ENCODE results near the gene CASKIN2.
"Not testable (repeated sequence)": the region's sequence is repeated elsewhere in the genome, so short reads cannot be mapped to it uniquely, and the experiment has no call there.

CASKIN2 gene

GRCh38 chr17:75473246-75473645, 42.1 kb downstream of the CASKIN2 start:
- DNase-seq (ENCODE audit: low read depth, low spot score) = no peak

- no peak for DNase-seq (ENCODE audit: low read depth, low spot score)
These were observed 43.2 kb downstream of the CASKIN2 start for GRCh38 chr17:75472119-75472518.

- no peak for DNase-seq (ENCODE audit: low read depth, low spot score)
These were observed 44.1 kb downstream of the CASKIN2 start for GRCh38 chr17:75471207-75471606.

GRCh38 chr17:75468779-75469373, 46.5 kb downstream of the CASKIN2 start:
- DNase-seq (ENCODE audit: low read depth, low spot score) = no peak

- DNase-seq (ENCODE audit: low read depth, low spot score) = no peak
These were observed 47.0 kb downstream of the CASKIN2 start for GRCh38 chr17:75468291-75468754.

GRCh38 chr17:75465039-75465438, 50.3 kb downstream of the CASKIN2 start:
- no peak for DNase-seq (ENCODE audit: low read depth, low spot score)

- DNase-seq (ENCODE audit: low read depth, low spot score) = no peak
These were observed 51.7 kb downstream of the CASKIN2 start for GRCh38 chr17:75463603-75464002.

- DNase-seq (ENCODE audit: low read depth, low spot score) = no peak
These were observed 55.0 kb downstream of the CASKIN2 start for GRCh38 chr17:75460295-75460694.

GRCh38 chr17:75459590-75460267, 55.6 kb downstream of the CASKIN2 start:
- peak; percentile 72 for DNase-seq (ENCODE audit: low read depth, low spot score)

GRCh38 chr17:75459246-75459589, 56.1 kb downstream of the CASKIN2 start:
- DNase-seq (ENCODE audit: low read depth, low spot score) = no peak

- DNase-seq (ENCODE audit: low read depth, low spot score) = peak; percentile 79
These were observed 58.2 kb downstream of the CASKIN2 start for GRCh38 chr17:75457047-75457654.

- DNase-seq (ENCODE audit: low read depth, low spot score) = peak; percentile 99
These were observed 58.8 kb downstream of the CASKIN2 start, which contains the start of gene TMEM94 for GRCh38 chr17:75456417-75457046. Gene TMEM94, plus strand, starts transcription at chr17:75456635. Its CDS starts 15,271 bp downstream, at chr17:75471906.

- no peak for DNase-seq (ENCODE audit: low read depth, low spot score)
These were observed 59.3 kb downstream of the CASKIN2 start for GRCh38 chr17:75456039-75456416.

- DNase-seq (ENCODE audit: low read depth, low spot score) = not testable (repeated sequence)
These were observed 60.7 kb downstream of the CASKIN2 start for GRCh38 chr17:75454672-75455071.

GRCh38 chr17:75454193-75454592, 61.1 kb downstream of the CASKIN2 start:
- DNase-seq (ENCODE audit: low read depth, low spot score) = no peak

- no peak for DNase-seq (ENCODE audit: low read depth, low spot score)
These were observed 65.1 kb downstream of the CASKIN2 start for GRCh38 chr17:75450270-75450669.

All from ELF-1 (cell line).